Kidney epithelial cell (primary cell): ENCODE measurements around the gene C1orf198. TPM values are rescaled to one million over a fixed set of nuclear protein-coding genes. Genes with fewer than 3 reads are reported as not detected.

ENCODE experiments used
- DNase-seq: peaks from one replicate; pipeline ENCODE4 v3.0.0-alpha.2; 2010; ENCODE audit warnings: low read depth
- H3K27me3 ChIP-seq: 2 replicates; pipeline ENCODE4 v1.6.0; 2011; ENCODE audit warnings: low read length; ENCODE audit not compliant: control insufficient read depth, insufficient read depth
- H3K36me3 ChIP-seq: 2 replicates; pipeline ENCODE4 v1.5.1; 2011; ENCODE audit warnings: low read length; ENCODE audit not compliant: control insufficient read depth, insufficient read depth
- H3K4me3 ChIP-seq: 2 replicates; pipeline ENCODE4 v1.5.1; 2011; ENCODE audit warnings: low read depth, mild to moderate bottlenecking, control low read depth, low read length
- total RNA-seq: library from RNA; depleted of rRNA; stranded (reverse); fragments of >200 nt; gene quantifications from 2 replicates; pipeline ENCODE4 v1.2.3, GENCODE V29; 2015
- TF ChIP-seq, protein P1 (sequence below): IDR thresholded peaks from 2 replicates; pipeline ENCODE4 v1.5.1; 2011; ENCODE audit warnings: mild to moderate bottlenecking, moderate library complexity, low read length, control low read depth, inconsistent platforms; ENCODE audit not compliant: insufficient read depth, poor library complexity, severe bottlenecking

Gene C1orf198
- total RNA-seq, 1 donor from 2014 or later = 68.6 TPM

DNA sequence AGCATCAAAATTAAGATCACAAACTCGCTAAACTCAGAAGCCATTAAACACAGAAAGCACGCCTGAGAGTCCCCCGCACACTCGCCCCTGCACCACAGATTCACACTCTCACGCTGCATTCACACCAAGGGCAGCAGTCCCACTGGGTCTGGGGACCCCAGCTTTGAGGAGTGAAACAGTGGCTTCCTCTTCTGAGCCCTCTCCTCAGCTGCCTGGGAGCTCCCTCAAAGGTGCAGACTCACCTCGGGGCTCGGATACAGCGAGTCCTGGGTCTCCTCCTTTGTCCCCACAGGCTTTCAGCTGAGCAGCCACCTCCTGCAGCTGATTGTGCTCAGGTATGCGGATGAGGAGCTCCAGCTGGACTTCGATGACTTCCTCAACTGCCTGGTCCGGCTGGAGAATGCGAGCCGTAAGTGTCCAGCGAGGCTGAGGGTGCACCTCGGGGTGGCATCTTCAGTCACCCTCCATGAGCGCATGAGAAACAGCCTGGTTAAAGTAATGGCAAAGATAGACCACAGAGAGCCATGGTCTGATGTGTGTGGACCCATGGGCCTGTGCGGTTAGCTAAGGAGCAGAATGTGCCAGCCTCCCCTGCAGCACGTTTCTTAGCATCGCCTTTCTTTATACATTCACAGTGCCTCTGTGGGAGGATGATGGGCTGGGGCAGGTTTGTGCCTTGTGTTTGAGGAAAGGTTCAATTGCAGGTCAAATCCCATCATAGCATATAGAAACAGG, 73.3 kb downstream of the C1orf198 start:
- H3K27me3 ChIP-seq = peaks cover 10% of the 10 kb centered on the region
- H3K4me3 ChIP-seq = no peak overlapping the region
- no peak for DNase-seq
- TF ChIP-seq, protein P1, sequence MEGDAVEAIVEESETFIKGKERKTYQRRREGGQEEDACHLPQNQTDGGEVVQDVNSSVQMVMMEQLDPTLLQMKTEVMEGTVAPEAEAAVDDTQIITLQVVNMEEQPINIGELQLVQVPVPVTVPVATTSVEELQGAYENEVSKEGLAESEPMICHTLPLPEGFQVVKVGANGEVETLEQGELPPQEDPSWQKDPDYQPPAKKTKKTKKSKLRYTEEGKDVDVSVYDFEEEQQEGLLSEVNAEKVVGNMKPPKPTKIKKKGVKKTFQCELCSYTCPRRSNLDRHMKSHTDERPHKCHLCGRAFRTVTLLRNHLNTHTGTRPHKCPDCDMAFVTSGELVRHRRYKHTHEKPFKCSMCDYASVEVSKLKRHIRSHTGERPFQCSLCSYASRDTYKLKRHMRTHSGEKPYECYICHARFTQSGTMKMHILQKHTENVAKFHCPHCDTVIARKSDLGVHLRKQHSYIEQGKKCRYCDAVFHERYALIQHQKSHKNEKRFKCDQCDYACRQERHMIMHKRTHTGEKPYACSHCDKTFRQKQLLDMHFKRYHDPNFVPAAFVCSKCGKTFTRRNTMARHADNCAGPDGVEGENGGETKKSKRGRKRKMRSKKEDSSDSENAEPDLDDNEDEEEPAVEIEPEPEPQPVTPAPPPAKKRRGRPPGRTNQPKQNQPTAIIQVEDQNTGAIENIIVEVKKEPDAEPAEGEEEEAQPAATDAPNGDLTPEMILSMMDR = no peak
- H3K36me3 ChIP-seq = no peaks in the 10 kb centered on the region

DNA sequence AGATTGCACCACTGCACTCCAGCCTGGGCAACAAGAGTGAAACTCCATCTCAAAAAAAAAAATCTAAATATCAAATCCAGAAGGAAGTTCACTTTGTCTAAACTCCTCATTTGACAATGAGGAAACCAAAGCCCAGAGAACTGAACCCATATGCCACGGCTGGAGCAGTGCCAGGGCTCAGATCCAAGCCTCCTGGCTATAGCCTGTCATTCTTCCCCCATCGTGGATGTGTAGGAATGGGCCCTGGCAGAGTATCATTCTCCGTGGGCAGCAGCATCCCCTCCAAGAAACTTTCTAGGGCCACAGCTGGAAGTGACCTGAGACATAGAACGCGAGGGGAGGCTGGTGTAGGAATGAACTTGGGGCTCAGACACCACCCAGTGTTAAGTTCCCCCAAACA, 73.9 kb downstream of the C1orf198 start:
- TF ChIP-seq, protein P1 = no peak
- Histone ChIP-seq H3K4me3 (no peak overlapping the region), H3K27me3 (peaks cover 10% of the 10 kb centered on the region), H3K36me3 (no peaks in the 10 kb centered on the region)
- DNase-seq = no peak

DNA sequence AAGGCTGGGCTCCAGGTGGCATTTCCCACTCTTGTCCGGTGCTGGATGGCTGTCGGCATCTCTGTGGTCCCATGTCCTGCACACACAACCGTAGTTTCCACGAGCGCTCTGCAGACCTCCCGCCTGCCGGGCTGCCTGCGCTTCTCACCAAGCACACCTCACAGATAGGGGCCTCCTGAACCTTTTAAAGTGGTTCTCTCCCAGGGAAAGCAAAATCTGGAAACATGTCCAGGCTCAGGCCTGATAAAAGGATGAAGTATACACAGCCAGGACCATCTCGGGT, 74.9 kb downstream of the C1orf198 start:
- TF ChIP-seq, protein P1 = no peak
- H3K36me3 ChIP-seq = no peaks in the 10 kb centered on the region
- DNase-seq = no peak

DNA sequence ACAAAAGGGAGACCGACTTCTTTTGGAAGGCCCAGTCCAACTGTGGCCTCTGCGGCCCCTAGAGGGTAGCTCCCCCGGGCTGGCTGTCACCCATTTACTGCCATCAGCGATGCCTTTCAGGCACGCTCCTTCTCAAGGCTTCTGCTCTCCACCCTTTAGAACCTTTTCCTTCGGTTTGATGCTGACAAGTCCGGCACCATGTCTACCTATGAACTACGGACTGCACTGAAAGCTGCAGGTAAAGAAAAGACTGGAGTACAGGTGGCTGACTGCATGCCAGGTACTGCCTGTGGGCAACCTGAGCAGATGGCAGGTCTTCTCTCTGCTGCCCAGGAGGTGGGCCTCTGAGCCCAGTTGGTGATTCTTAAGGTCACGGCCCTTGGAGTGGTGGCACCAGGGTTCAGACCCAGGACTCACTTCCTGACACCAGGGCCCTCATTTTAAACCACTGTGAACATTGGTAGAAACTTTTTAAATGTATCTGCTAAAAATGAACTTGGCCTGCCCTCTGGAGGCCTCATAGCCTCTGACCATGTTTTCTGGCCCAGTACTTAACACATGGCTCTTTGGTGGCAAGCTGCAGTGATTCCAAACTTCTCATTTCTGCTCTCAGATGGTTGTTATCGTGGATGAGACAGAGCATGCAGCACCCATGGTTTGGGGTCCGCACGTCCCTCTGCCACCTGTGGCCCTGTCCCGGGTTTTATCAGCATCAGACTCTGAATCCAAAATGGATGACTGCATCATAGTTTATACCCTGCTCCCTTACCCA, 75.4 kb downstream of the C1orf198 start:
- H3K4me3 ChIP-seq = no peak overlapping the region
- no peak for DNase-seq
- TF ChIP-seq, protein P1 = no peak
- peaks cover 10% of the 10 kb centered on the region for H3K27me3 ChIP-seq
- H3K36me3 ChIP-seq = no peaks in the 10 kb centered on the region

More for the DNA sequence above, 74.9 kb downstream of the C1orf198 start:
- no peak overlapping the region for H3K4me3 ChIP-seq
- peaks cover 10% of the 10 kb centered on the region for H3K27me3 ChIP-seq

DNA sequence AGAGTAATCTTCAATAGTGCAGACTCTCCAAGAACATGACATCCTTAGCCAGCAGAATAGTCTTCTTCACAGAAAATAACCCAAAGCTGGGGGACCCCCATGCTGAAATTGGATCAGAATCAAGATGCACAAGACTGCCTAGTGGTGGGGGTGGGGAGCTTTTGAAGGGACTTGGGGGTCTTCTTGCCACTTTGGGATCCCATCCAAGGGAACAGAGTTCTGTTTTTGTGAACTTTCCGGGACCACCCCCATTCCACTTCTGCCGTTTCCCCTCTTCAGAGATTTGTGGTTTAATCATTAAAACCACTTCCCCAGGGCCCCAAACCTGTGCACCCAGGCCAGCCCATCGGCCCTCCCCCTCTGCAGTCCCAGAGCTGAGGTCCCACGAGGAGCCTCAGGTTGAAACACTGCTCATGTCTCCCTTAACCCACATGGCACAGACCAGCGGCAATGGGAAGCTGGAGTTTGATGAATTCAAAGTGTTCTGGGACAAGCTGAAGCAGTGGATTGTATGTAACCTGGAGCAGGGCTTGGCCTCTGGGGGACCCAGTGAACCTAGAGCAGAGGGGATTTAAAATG, 76.2 kb downstream of the C1orf198 start:
- DNase-seq = no peak
- H3K27me3 ChIP-seq = peaks cover 10% of the 10 kb centered on the region
- TF ChIP-seq, protein P1 = no peak

More for the DNA sequence above, 76.2 kb downstream of the C1orf198 start:
- Histone ChIP-seq H3K36me3 (no peaks in the 10 kb centered on the region), H3K4me3 (no peak overlapping the region)
